Measurements from ENCODE around the gene CCDC137. TPM values are rescaled to one million over a fixed set of nuclear protein-coding genes. Genes with fewer than 3 reads are reported as not detected.

CCDC137 gene
- total and polyA plus RNA-seq, 2 of the 13 experiments (the other 11 are each of a cell fraction or from before 2014, with no cell fraction given), result 14.6 to 39.1 TPM

DNA sequence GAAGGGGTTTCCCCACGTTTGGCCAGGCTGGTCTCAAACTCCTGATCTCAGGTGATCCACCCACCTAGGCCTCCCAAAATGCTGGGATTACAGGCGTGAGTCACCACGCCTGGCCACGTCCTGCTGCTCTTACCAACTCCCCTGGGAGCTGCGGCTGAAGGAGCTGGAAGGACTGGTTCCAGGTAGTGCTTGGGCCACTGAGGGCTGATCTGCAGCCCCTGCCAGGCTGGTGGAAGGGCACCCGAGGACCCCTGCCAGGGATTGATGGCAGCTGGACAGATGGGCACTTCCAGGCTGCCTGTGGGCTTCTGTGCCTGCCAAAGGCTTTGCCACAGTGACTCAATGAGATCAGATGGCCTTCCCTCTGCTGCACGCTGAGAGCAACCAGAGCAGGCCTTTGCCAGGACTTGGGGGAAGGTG is 2.5 kb upstream of the CCDC137 start (continued):
- TF ChIP-seq ZC3H13 (CRISPR knock-in tag; IDR thresholded peaks at IDR 0.05) (peak; percentile 91; the same call in 1 of the 2 replicates), MTA1 (CRISPR knock-in tag; IDR thresholded peaks at IDR 0.05; ENCODE audit: borderline replicate concordance) (no peak), ZNF589 (CRISPR knock-in tag; conservative IDR thresholded peaks at IDR 0.05) (no peak), SIN3B (IDR thresholded peaks at IDR 0.05; ENCODE audit: low read length) (no peak), ZNF354B (CRISPR knock-in tag; IDR thresholded peaks at IDR 0.05) (no peak), NFE2 (CRISPR knock-in tag; IDR thresholded peaks at IDR 0.05) (no peak), TBP (CRISPR knock-in tag; IDR thresholded peaks at IDR 0.05) (no peak), ZFP36 (IDR thresholded peaks at IDR 0.05; ENCODE audit: borderline replicate concordance, low read depth, low read length, partially characterized antibody) (no peak), CBX1 (IDR thresholded peaks at IDR 0.05; ENCODE audit: low read depth) (no peak), ARNTL (CRISPR knock-in tag; IDR thresholded peaks at IDR 0.05) (no peak), SUZ12 (IDR thresholded peaks at IDR 0.05; ENCODE audit: low read depth, low read length) (no peak), ZNF274 (CRISPR knock-in tag; IDR thresholded peaks at IDR 0.05) (no peak), CCDC6 (CRISPR knock-in tag; IDR thresholded peaks at IDR 0.05) (no peak), ZNF333 (CRISPR knock-in tag; IDR thresholded peaks at IDR 0.05; ENCODE audit: borderline replicate concordance) (0 out of 2 replicates have a peak, but pooled peaks have one; percentile 45), ZNF136 (CRISPR knock-in tag; IDR thresholded peaks at IDR 0.05; ENCODE audit: low read depth) (no peak), GFI1 (CRISPR knock-in tag; IDR thresholded peaks at IDR 0.05; ENCODE audit: borderline replicate concordance) (no peak), RBM22 (optimal IDR thresholded peaks at IDR 0.05; ENCODE audit: low read length) (peak; percentile 23), ZNF563 (CRISPR knock-in tag; IDR thresholded peaks at IDR 0.05) (0 out of 2 replicates have a peak, but pooled peaks have one; percentile 27), SP4 (CRISPR knock-in tag; IDR thresholded peaks at IDR 0.05) (no peak)
- TF ChIP-seq, protein P1, sequence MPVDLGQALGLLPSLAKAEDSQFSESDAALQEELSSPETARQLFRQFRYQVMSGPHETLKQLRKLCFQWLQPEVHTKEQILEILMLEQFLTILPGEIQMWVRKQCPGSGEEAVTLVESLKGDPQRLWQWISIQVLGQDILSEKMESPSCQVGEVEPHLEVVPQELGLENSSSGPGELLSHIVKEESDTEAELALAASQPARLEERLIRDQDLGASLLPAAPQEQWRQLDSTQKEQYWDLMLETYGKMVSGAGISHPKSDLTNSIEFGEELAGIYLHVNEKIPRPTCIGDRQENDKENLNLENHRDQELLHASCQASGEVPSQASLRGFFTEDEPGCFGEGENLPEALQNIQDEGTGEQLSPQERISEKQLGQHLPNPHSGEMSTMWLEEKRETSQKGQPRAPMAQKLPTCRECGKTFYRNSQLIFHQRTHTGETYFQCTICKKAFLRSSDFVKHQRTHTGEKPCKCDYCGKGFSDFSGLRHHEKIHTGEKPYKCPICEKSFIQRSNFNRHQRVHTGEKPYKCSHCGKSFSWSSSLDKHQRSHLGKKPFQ (CRISPR knock-in tag; IDR thresholded peaks at IDR 0.05; ENCODE audit: insufficient replicate concordance), result no peak
- TF ChIP-seq, protein P2, sequence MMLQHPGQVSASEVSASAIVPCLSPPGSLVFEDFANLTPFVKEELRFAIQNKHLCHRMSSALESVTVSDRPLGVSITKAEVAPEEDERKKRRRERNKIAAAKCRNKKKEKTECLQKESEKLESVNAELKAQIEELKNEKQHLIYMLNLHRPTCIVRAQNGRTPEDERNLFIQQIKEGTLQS (CRISPR knock-in tag; IDR thresholded peaks at IDR 0.05), result no peak
- TF ChIP-seq, protein P3, sequence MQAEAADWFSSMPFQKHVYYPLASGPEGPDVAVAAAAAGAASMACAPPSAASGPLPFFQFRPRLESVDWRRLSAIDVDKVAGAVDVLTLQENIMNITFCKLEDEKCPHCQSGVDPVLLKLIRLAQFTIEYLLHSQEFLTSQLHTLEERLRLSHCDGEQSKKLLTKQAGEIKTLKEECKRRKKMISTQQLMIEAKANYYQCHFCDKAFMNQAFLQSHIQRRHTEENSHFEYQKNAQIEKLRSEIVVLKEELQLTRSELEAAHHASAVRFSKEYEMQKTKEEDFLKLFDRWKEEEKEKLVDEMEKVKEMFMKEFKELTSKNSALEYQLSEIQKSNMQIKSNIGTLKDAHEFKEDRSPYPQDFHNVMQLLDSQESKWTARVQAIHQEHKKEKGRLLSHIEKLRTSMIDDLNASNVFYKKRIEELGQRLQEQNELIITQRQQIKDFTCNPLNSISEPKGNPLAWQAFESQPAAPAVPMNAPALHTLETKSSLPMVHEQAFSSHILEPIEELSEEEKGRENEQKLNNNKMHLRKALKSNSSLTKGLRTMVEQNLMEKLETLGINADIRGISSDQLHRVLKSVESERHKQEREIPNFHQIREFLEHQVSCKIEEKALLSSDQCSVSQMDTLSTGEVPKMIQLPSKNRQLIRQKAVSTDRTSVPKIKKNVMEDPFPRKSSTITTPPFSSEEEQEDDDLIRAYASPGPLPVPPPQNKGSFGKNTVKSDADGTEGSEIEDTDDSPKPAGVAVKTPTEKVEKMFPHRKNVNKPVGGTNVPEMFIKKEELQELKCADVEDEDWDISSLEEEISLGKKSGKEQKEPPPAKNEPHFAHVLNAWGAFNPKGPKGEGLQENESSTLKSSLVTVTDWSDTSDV (CRISPR knock-in tag; IDR thresholded peaks at IDR 0.05), result no peak
- TF ChIP-seq, protein P4, sequence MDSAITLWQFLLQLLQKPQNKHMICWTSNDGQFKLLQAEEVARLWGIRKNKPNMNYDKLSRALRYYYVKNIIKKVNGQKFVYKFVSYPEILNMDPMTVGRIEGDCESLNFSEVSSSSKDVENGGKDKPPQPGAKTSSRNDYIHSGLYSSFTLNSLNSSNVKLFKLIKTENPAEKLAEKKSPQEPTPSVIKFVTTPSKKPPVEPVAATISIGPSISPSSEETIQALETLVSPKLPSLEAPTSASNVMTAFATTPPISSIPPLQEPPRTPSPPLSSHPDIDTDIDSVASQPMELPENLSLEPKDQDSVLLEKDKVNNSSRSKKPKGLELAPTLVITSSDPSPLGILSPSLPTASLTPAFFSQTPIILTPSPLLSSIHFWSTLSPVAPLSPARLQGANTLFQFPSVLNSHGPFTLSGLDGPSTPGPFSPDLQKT (CRISPR knock-in tag; IDR thresholded peaks at IDR 0.05; ENCODE audit: borderline replicate concordance), result no peak
- TF ChIP-seq, protein P5, sequence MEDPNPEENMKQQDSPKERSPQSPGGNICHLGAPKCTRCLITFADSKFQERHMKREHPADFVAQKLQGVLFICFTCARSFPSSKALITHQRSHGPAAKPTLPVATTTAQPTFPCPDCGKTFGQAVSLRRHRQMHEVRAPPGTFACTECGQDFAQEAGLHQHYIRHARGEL (CRISPR knock-in tag; IDR thresholded peaks at IDR 0.05), result no peak
- TF ChIP-seq, protein P6, sequence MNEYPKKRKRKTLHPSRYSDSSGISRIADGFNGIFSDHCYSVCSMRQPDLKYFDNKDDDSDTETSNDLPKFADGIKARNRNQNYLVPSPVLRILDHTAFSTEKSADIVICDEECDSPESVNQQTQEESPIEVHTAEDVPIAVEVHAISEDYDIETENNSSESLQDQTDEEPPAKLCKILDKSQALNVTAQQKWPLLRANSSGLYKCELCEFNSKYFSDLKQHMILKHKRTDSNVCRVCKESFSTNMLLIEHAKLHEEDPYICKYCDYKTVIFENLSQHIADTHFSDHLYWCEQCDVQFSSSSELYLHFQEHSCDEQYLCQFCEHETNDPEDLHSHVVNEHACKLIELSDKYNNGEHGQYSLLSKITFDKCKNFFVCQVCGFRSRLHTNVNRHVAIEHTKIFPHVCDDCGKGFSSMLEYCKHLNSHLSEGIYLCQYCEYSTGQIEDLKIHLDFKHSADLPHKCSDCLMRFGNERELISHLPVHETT (CRISPR knock-in tag; conservative IDR thresholded peaks at IDR 0.05), result no peak
